GM12878 (cell line): ENCODE data around the gene CCDC18. TPM values are rescaled to one million over a fixed set of nuclear protein-coding genes. Genes with fewer than 3 reads are reported as not detected.

ENCODE experiments used
- ATAC-seq: fragments of 200-7000 bp; cut with Tn5 transposase; 3 replicates; pipeline ENCODE4 v1.9.1; 2020; ENCODE audit warnings: mild to moderate bottlenecking, moderate library complexity
- BruUV-seq: library from RNA; stranded (reverse); fragments of 400-500 nt; replicated peaks from 2 replicates; lab custom pipeline; 2021; lab: Mats Ljungman, UMichigan
- CTCF ChIA-PET: fragments of 300-600 bp; sonication (Branson Sonifier 250); formaldehyde crosslinking; extraction: SDS; loops from one replicate; lab custom pipeline; 2021; ENCODE audit warnings: inconsistent platforms; lab: Yijun Ruan, JAX
- POLR2A ChIA-PET: fragments of 350-600 bp; formaldehyde crosslinking; extraction: SDS; loops from one replicate; lab custom pipeline; 2021; ENCODE audit warnings: inconsistent platforms; lab: Charles Lee
- RAD21 ChIA-PET: fragments of 300-600 bp; sonication (Branson Sonifier 250); formaldehyde crosslinking; loops from one replicate; lab custom pipeline; 2023; ENCODE audit warnings: antibody characterized with exemption; ENCODE audit not compliant: unreplicated experiment; lab: Charles Lee
- SMC1A ChIA-PET: fragments of 300-600 bp; sonication (Branson Sonifier 250); formaldehyde crosslinking; loops from one replicate; lab custom pipeline; 2023; ENCODE audit not compliant: unreplicated experiment, uncharacterized antibody; lab: Charles Lee
- DNase-seq: peaks from one replicate; pipeline ENCODE4 v3.0.0-alpha.2; 2011; ENCODE audit warnings: low read depth, low spot score
- FAIRE-seq: peaks from 3 replicates; lab custom pipeline; 2011; peaks lifted over from hg19 to GRCh38; lab: Jason Lieb, UNC
- H2AFZ ChIP-seq: 2 replicates; pipeline ENCODE4 v1.6.0; 2011; ENCODE audit warnings: low read depth, low read length, control low read depth; ENCODE audit not compliant: control insufficient read depth
- H3K27ac ChIP-seq: 2 replicates; pipeline ENCODE4 v1.5.1; 2011; ENCODE audit warnings: control low read depth; ENCODE audit not compliant: control insufficient read depth, insufficient read depth
- H3K27me3 ChIP-seq, 2 experiments: replicated peaks in 1 of 2; 2 replicates each; pipeline versions ENCODE4 v1.6.0 to v1.6.1; 2011; ENCODE audit warnings: low read length in 1 of 2; ENCODE audit not compliant: control insufficient read depth in 2 of 2, insufficient read depth in 2 of 2
- H3K36me3 ChIP-seq, 2 experiments: 2 replicates each; pipeline ENCODE4 v1.5.1; 2011; ENCODE audit warnings: low read length in 1 of 2; ENCODE audit not compliant: control insufficient read depth in 2 of 2, insufficient read depth in 2 of 2
- H3K4me1 ChIP-seq: 2 replicates; pipeline ENCODE4 v1.6.1; 2011; ENCODE audit warnings: mild to moderate bottlenecking, low read length, moderate library complexity, mixed read lengths; ENCODE audit not compliant: control insufficient read depth, insufficient read depth
- H3K4me2 ChIP-seq: 2 replicates; pipeline ENCODE4 v1.6.0; 2011; ENCODE audit warnings: control low read depth; ENCODE audit not compliant: control insufficient read depth, insufficient read depth
- H3K4me3 ChIP-seq: fragments of 200-600 bp; sonication (generic); 2 replicates; pipeline ENCODE4 v1.5.1; 2016
- H3K79me2 ChIP-seq: 2 replicates; pipeline ENCODE4 v1.6.0; 2011; ENCODE audit warnings: low read length; ENCODE audit not compliant: control insufficient read depth, insufficient read depth
- H3K9ac ChIP-seq: 2 replicates; pipeline ENCODE4 v1.8.0; 2011; ENCODE audit warnings: low read length, control low read depth, mixed read lengths; ENCODE audit not compliant: control insufficient read depth, insufficient read depth
- H3K9me3 ChIP-seq: replicated peaks from 3 replicates; pipeline ENCODE4 v1.5.1; 2011; ENCODE audit warnings: mild to moderate bottlenecking, low read length; ENCODE audit not compliant: control insufficient read depth, insufficient read depth
- H4K20me1 ChIP-seq: 2 replicates; pipeline ENCODE4 v1.6.0; 2011; ENCODE audit not compliant: control insufficient read depth, insufficient read depth
- BCL3 ChIP-seq: IDR thresholded peaks from 2 replicates; pipeline ENCODE4 v1.6.1; 2011; ENCODE audit warnings: borderline replicate concordance, low read depth, mild to moderate bottlenecking, moderate library complexity, low read length; ENCODE audit not compliant: insufficient read depth, poor library complexity, severe bottlenecking
- BRCA1 ChIP-seq: IDR thresholded peaks from 2 replicates; pipeline ENCODE4 v1.6.1; 2011; ENCODE audit warnings: low read depth, low read length, improper control_type of control experiment
- CBX5 ChIP-seq: sonication (generic); IDR thresholded peaks from 2 replicates; pipeline ENCODE4 v1.6.1; 2016; ENCODE audit warnings: low read depth, moderate library complexity, mild to moderate bottlenecking, inconsistent platforms
- CREM ChIP-seq: IDR thresholded peaks from 2 replicates; pipeline ENCODE4 v1.6.1; 2014; ENCODE audit warnings: antibody characterized with exemption, low read depth
- E2F8 ChIP-seq: fragments of 450-650 bp; IDR thresholded peaks from 2 replicates; pipeline ENCODE4 v1.6.1; 2018; ENCODE audit warnings: mild to moderate bottlenecking, low read depth, moderate library complexity; ENCODE audit not compliant: partially characterized antibody
- ELK1 ChIP-seq: IDR thresholded peaks from 2 replicates; pipeline ENCODE4 v1.6.1; 2012; ENCODE audit warnings: low read depth, low read length, improper control_type of control experiment
- ETV6 ChIP-seq, 2 experiments: fragments of 450-650 bp in 1 of 2; IDR thresholded peaks in 1 of 2; conservative IDR thresholded peaks in 1 of 2; 2 replicates each; pipeline ENCODE4 v1.6.1; 2014; ENCODE audit warnings: antibody characterized with exemption in 1 of 2, borderline replicate concordance in 1 of 2, low read depth in 1 of 2, mild to moderate bottlenecking in 1 of 2, moderate library complexity in 1 of 2
- PAX8 ChIP-seq: fragments of 450-650 bp; IDR thresholded peaks from 2 replicates; pipeline ENCODE4 v1.6.1; 2017; ENCODE audit warnings: mild to moderate bottlenecking, moderate library complexity
- PBX3 ChIP-seq: IDR thresholded peaks from 2 replicates; pipeline ENCODE4 v1.6.1; 2011; ENCODE audit warnings: mild to moderate bottlenecking, low read depth, low read length, moderate library complexity; ENCODE audit not compliant: insufficient replicate concordance
- POU2F2 ChIP-seq: IDR thresholded peaks from 3 replicates; pipeline ENCODE4 v1.6.1; 2011; ENCODE audit warnings: low read depth, mild to moderate bottlenecking, low read length, borderline replicate concordance
- RFX5 ChIP-seq: IDR thresholded peaks from 2 replicates; pipeline ENCODE4 v1.6.1; 2011; ENCODE audit warnings: low read depth, low read length, improper control_type of control experiment
- RUNX3 ChIP-seq: IDR thresholded peaks from 2 replicates; pipeline ENCODE4 v1.6.1; 2012; ENCODE audit warnings: low read length, inconsistent platforms
- USF1 ChIP-seq: IDR thresholded peaks from 2 replicates; pipeline ENCODE4 v1.6.1; 2011; ENCODE audit warnings: borderline replicate concordance, low read depth, mild to moderate bottlenecking, moderate library complexity, mixed read lengths, low read length; ENCODE audit not compliant: insufficient read depth; ENCODE audit errors: extremely low read length
- ZNF622 ChIP-seq: fragments of 450-650 bp; IDR thresholded peaks from 2 replicates; pipeline ENCODE4 v1.6.1; 2017; ENCODE audit warnings: mild to moderate bottlenecking, inconsistent platforms
- WGBS: methylation state at CpG from one replicate; pipeline ENCODE4 v1.1.6; 2016; ENCODE audit warnings: low lambda C conversion rate; ENCODE audit not compliant: insufficient replicate concordance, insufficient coverage; ENCODE audit errors: missing lambda C conversion rate; 5-methylcytosine and 5-hydroxymethylcytosine counted together
- in situ Hi-C: fragments of 300-500 bp; cut with MboI; formaldehyde crosslinking; loops from 9 replicates; pipeline ENCODE4 v1.14.3; 2018; ENCODE audit warnings: mixed read lengths
- intact Hi-C: fragments of 100-400 bp; cut with micrococcal nuclease; formaldehyde crosslinking; loops from one replicate; pipeline ENCODE4 v1.14.2; 2022; ENCODE audit not compliant: unreplicated experiment
- polyA plus RNA-seq, 11 experiments: library from polyadenylated mRNA; depleted of rRNA in 4 of 11; unstranded in 6 of 11; stranded (reverse) in 5 of 11; fragments of >200 nt; fragmentation: Nextera tagmentation in 4 of 11; fragmentation: Illumina TruSeq in 1 of 11; extraction: Ambion mirVana in 4 of 11; extraction: Trizol in 1 of 11; gene quantifications; 1 replicate in 1 of 11; 2 replicates in 10 of 11; pipeline versions ENCODE4 v1.2.1 to v1.2.3, GENCODE V29; 2011 to 2016; ENCODE audit warnings: inconsistent platforms in 2 of 11, missing spikeins in 2 of 11, low read depth in 1 of 11
- total RNA-seq, 4 experiments: library from RNA; depleted of rRNA in 3 of 4; stranded (reverse); fragments of >200 nt in 3 of 4; fragmentation: Illumina TruSeq in 1 of 4; extraction: Trizol in 1 of 4; gene quantifications; 2 replicates each; pipeline versions ENCODE4 v1.2.1 to v1.2.3, GENCODE V29; 2013 to 2021

The CCDC18 gene
- total and polyA plus RNA-seq, 10 of the 15 experiments (the other 5 are each of a cell fraction or from before 2014, with no cell fraction given): 15.6 to 34.9 (median 19.5) TPM

GRCh38 chr1:93302078-93302477, 121.6 kb downstream of the CCDC18 start:
- Histone ChIP-seq H3K27me3 (no peaks in the 10 kb centered on the region), H4K20me1 (no peaks in the 10 kb centered on the region), H3K4me1 (no peaks in the 10 kb centered on the region), H3K36me3 (no peaks in the 10 kb centered on the region), H3K4me3 (no peak overlapping the region), H3K9ac (no peak overlapping the region), H2AFZ (no peak overlapping the region), H3K9me3 (no peaks in the 10 kb centered on the region), H3K4me2 (no peak overlapping the region), H3K27ac (no peak overlapping the region), H3K79me2 (no peaks in the 10 kb centered on the region)
- in situ Hi-C loops (loop anchor here (10.0 kb wide), 2 partner anchors 323 to 543 kb away; no protein-coding TSS in a partner anchor), intact Hi-C loops (no loop called here)
- ChIA-PET SMC1A (interaction anchor here (1.1 to 3.6 kb wide), 4 partner anchors 44 to 328 kb away, joined by 3 to 34 read pairs (median 6); partner anchors contain the start of gene DR1), RAD21 (no interaction called here), POLR2A (no interaction called here), CTCF (interaction anchor here (0.8 to 3.4 kb wide), 8 partner anchors 11 to 549 kb away, joined by 3 to 48 read pairs (median 3); partner anchors contain the start of gene MTF2)
- ATAC-seq (no peak), DNase-seq (no peak), FAIRE-seq (no peak)
- TF ChIP-seq BCL3 (no peak), CREM (no peak), USF1 (no peak), CBX5 (no peak), ELK1 (no peak), BRCA1 (no peak), PBX3 (no peak), ZNF622 (no peak), E2F8 (no peak), POU2F2 (no peak), PAX8 (no peak), RUNX3 (no peak), ETV6 (conservative IDR thresholded peaks at IDR 0.05 in 1 of 2, IDR thresholded peaks at IDR 0.05 in 1 of 2; ENCODE audit: borderline replicate concordance in 1 of 2, low read depth in 1 of 2) (no peak), RFX5 (no peak)
- no TSS peak for BruUV-seq
- WGBS: 89% methylated on average over 5 of the region's 5 CpGs
